GM12801 (cell line): Measurements from ENCODE around the gene ATP2B2.

Source experiments
- TF ChIP-seq, protein P1 (sequence below): IDR thresholded peaks from one replicate; pipeline ENCODE4 v1.5.1; 2011; ENCODE audit warnings: control low read depth; ENCODE audit not compliant: insufficient read length; ENCODE audit errors: extremely low read depth

Gene ATP2B2

GRCh38 chr3:10286596-10287295, 218.6 kb downstream of the ATP2B2 start:
- TF ChIP-seq, protein P1, sequence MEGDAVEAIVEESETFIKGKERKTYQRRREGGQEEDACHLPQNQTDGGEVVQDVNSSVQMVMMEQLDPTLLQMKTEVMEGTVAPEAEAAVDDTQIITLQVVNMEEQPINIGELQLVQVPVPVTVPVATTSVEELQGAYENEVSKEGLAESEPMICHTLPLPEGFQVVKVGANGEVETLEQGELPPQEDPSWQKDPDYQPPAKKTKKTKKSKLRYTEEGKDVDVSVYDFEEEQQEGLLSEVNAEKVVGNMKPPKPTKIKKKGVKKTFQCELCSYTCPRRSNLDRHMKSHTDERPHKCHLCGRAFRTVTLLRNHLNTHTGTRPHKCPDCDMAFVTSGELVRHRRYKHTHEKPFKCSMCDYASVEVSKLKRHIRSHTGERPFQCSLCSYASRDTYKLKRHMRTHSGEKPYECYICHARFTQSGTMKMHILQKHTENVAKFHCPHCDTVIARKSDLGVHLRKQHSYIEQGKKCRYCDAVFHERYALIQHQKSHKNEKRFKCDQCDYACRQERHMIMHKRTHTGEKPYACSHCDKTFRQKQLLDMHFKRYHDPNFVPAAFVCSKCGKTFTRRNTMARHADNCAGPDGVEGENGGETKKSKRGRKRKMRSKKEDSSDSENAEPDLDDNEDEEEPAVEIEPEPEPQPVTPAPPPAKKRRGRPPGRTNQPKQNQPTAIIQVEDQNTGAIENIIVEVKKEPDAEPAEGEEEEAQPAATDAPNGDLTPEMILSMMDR = no peak

- TF ChIP-seq, protein P1 = no peak
Measured at GRCh38 chr3:10286133-10286524, 219.3 kb downstream of the ATP2B2 start.

GRCh38 chr3:10285272-10286132, 219.9 kb downstream of the ATP2B2 start:
- TF ChIP-seq, protein P1 = no peak

GRCh38 chr3:10284496-10284895, 220.9 kb downstream of the ATP2B2 start:
- TF ChIP-seq, protein P1 = no peak

GRCh38 chr3:10283638-10284037, 221.7 kb downstream of the ATP2B2 start:
- TF ChIP-seq, protein P1 = no peak

- TF ChIP-seq, protein P1 = no peak
Measured at GRCh38 chr3:10281951-10282350, 223.4 kb downstream of the ATP2B2 start.

- TF ChIP-seq, protein P1 = no peak
Measured at GRCh38 chr3:10280571-10280970, 224.8 kb downstream of the ATP2B2 start.
